ENCODE data around the gene MFSD11. TPM values are rescaled to one million over a fixed set of nuclear protein-coding genes. Genes with fewer than 3 reads are reported as not detected.
A peak's percentile ranks its signal among the peaks of the same experiment; 100 is the strongest.

MFSD11 gene
- total RNA-seq, 2 donors from 2014 or later: 26.7 to 44.3 TPM

DNA sequence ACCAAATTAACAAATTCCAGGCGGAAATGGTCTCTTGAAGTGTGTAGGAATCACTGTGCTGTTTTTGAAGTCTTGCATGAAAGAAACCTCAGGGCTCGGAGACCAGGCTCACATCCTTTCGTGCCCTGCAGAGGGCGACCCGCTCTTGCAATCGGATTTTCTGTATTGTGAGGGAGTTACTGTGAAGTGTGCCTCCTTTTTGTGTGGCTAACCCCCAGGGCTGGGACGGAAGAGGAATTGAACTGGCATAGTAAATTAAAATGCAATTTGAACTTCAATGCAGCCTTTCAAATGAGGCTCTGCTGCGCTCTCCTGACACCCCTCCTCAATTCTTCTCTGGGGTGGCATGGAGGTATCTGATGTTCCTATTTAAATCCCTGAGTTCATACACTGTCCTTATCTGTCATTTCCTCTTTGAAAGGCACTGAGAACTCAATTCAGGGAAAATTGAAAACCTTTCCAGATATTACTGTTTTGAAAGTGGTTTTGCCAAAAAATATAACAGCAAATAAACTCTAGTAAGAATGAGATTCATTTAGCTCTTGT is 78.7 kb downstream of the MFSD11 start:
- no peaks in the 10 kb centered on the region for H3K27me3 ChIP-seq (replicated peaks; ENCODE audit: insufficient read depth)
- intact Hi-C loops (cut with DNase I): no loop called here
- WGBS: 14% methylated on average over 8 of the region's 8 CpGs
- H3K4me3 ChIP-seq: no peak overlapping the region
- H3K36me3 ChIP-seq: no peaks in the 10 kb centered on the region
- no peak overlapping the region for H3K27ac ChIP-seq
- DNase-seq (ENCODE audit: low spot score): peak; percentile 10
- no peaks in the 10 kb centered on the region for H3K4me1 ChIP-seq (replicated peaks)
- no peaks in the 10 kb centered on the region for H3K9me3 ChIP-seq
- no peak for TF ChIP-seq POLR2AphosphoS5 (IDR thresholded peaks at IDR 0.05)
- TF ChIP-seq, protein P1, sequence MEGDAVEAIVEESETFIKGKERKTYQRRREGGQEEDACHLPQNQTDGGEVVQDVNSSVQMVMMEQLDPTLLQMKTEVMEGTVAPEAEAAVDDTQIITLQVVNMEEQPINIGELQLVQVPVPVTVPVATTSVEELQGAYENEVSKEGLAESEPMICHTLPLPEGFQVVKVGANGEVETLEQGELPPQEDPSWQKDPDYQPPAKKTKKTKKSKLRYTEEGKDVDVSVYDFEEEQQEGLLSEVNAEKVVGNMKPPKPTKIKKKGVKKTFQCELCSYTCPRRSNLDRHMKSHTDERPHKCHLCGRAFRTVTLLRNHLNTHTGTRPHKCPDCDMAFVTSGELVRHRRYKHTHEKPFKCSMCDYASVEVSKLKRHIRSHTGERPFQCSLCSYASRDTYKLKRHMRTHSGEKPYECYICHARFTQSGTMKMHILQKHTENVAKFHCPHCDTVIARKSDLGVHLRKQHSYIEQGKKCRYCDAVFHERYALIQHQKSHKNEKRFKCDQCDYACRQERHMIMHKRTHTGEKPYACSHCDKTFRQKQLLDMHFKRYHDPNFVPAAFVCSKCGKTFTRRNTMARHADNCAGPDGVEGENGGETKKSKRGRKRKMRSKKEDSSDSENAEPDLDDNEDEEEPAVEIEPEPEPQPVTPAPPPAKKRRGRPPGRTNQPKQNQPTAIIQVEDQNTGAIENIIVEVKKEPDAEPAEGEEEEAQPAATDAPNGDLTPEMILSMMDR (IDR thresholded peaks at IDR 0.05): peak in 3 of 4 experiments; percentile 38 to 46 (median 39)
- TF ChIP-seq POLR2A (IDR thresholded peaks at IDR 0.05): no peak

DNA sequence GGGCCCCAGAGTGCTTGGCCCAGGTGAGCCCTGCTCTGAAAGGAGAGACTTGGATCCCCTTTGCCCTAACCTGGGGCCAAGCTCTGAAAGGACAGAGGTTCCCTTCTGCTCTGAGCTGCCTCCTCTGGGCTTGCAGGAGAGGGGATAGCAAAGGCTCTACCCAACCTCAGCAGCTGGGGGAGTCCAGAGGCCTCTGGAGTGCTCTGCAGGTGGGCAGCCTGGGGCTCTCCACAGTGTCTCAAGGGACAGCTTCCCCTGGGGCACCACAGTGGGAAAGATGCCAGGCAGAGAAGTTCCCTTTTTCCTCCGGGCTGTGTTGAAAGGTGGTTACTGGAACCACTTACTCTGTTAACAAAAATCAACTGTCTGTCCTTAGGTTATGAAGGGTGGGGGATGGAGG is 82.1 kb downstream of the MFSD11 start:
- Histone ChIP-seq H3K36me3 (no peaks in the 10 kb centered on the region), H3K4me1 (replicated peaks) (no peaks in the 10 kb centered on the region), H3K9me3 (no peaks in the 10 kb centered on the region), H3K27me3 (replicated peaks; ENCODE audit: insufficient read depth) (no peaks in the 10 kb centered on the region), H3K27ac (no peak overlapping the region), H3K4me3 (no peak overlapping the region)
- no peak for TF ChIP-seq POLR2AphosphoS5 (IDR thresholded peaks at IDR 0.05)
- no peak for TF ChIP-seq POLR2A (IDR thresholded peaks at IDR 0.05)
- TF ChIP-seq, protein P1 (IDR thresholded peaks at IDR 0.05): no peak
- DNase-seq (ENCODE audit: low spot score): no peak
- 14% methylated on average over 1 of the region's 1 CpG for WGBS
- intact Hi-C loops (cut with DNase I): no loop called here

DNA sequence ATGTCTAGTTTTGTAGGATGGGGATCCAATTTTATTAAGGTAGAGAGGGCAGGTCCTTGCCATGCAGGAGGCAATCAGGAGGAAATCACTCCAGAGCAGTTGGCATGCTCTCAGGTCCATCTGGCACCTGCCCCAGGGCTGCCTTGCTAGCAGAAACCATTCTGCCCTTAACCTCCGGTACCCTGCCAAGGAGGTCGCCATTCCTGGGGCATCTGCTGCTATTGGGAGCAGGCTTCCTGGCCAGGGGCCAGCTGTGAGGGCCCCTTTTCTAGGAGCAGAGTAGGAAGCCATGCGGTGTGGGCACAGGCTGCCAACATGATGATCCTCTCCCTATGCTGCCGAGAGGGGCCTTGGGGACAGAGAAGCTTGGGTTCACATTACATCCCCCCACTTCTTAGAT is 82.6 kb downstream of the MFSD11 start:
- no peaks in the 10 kb centered on the region for H3K9me3 ChIP-seq
- no peak for TF ChIP-seq POLR2A (IDR thresholded peaks at IDR 0.05)
- TF ChIP-seq POLR2AphosphoS5 (IDR thresholded peaks at IDR 0.05): no peak
- TF ChIP-seq, protein P1 (IDR thresholded peaks at IDR 0.05): no peak
- no peaks in the 10 kb centered on the region for H3K27me3 ChIP-seq (replicated peaks; ENCODE audit: insufficient read depth)
- H3K27ac ChIP-seq: no peak overlapping the region
- intact Hi-C loops (cut with DNase I): no loop called here
- no peaks in the 10 kb centered on the region for H3K36me3 ChIP-seq
- 53% methylated on average over 4 of the region's 4 CpGs for WGBS
- DNase-seq (ENCODE audit: low spot score): no peak
- no peaks in the 10 kb centered on the region for H3K4me1 ChIP-seq (replicated peaks)
- no peak overlapping the region for H3K4me3 ChIP-seq

DNA sequence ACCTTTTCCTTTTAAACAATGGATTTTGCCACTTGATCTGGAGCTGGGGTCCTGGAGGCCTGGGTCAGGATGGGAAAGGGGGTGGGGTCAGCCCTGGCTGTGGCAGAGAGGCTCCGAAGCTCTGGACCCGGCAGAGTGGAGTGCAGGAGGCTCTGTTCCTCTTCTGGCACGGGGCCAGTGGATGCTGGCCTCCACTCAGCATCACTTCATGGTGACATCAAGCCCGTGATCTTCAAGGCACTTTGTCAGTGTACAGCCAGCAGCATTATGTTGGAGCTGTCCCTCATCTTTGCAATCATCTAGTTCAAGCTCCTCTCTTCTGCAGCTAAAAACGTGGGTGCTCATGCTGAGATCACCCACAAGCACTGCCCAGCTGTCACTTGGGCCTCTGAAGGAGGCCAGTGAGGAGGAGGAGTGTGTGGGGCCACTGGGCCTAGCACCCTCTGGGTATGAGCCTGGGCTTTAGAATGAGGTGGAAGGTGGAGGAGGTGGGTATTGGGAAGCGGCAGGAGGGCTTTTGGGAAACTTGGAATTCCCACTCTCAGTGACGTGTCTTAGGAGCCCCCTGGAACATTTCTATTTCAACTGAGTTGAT is 84.4 kb downstream of the MFSD11 start:
- TF ChIP-seq POLR2AphosphoS5 (IDR thresholded peaks at IDR 0.05) (no peak), POLR2A (IDR thresholded peaks at IDR 0.05) (no peak)
- TF ChIP-seq, protein P1 (IDR thresholded peaks at IDR 0.05): no peak
- H3K4me3 ChIP-seq: no peak overlapping the region
- no peaks in the 10 kb centered on the region for H3K36me3 ChIP-seq
- 67% methylated on average over 7 of the region's 7 CpGs for WGBS
- no peak for DNase-seq (ENCODE audit: low spot score)
- intact Hi-C loops (cut with DNase I): no loop called here
- no peaks in the 10 kb centered on the region for H3K4me1 ChIP-seq (replicated peaks)
- H3K27me3 ChIP-seq (replicated peaks; ENCODE audit: insufficient read depth): no peaks in the 10 kb centered on the region
- H3K9me3 ChIP-seq: no peaks in the 10 kb centered on the region
- H3K27ac ChIP-seq: no peak overlapping the region

DNA sequence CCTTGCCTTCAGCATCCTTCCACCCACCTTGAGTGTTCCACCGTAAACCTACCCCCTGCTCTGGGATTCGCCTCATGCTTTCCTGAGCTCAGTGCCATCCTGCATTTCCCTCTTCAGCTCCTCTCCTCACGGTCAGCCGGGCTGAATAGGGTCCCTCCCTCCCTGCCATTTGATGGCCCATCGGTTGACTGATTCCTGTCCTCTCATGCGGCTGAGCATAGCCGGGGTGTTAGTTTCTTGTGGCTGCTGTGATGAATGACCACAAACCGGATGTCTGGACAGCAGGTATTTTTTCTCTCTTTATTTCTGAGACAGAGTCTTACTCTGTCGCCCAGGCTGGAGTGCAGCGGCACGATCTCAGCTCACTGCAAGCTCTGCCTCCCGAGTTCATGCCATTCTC is 86.2 kb downstream of the MFSD11 start:
- DNase-seq (ENCODE audit: low spot score): no peak
- H3K27me3 ChIP-seq (replicated peaks; ENCODE audit: insufficient read depth): no peaks in the 10 kb centered on the region
- TF ChIP-seq POLR2A (IDR thresholded peaks at IDR 0.05) (no peak), POLR2AphosphoS5 (IDR thresholded peaks at IDR 0.05) (no peak)
- TF ChIP-seq, protein P1 (IDR thresholded peaks at IDR 0.05): no peak
- no peak overlapping the region for H3K27ac ChIP-seq
- no peaks in the 10 kb centered on the region for H3K9me3 ChIP-seq
- intact Hi-C loops (cut with DNase I): no loop called here
- 72% methylated on average over 12 of the region's 12 CpGs for WGBS
- no peaks in the 10 kb centered on the region for H3K36me3 ChIP-seq
- H3K4me1 ChIP-seq (replicated peaks): no peaks in the 10 kb centered on the region
- no peak overlapping the region for H3K4me3 ChIP-seq
